H9 (cell line): ENCODE results near the gene WDR27. TPM values are rescaled to one million over a fixed set of nuclear protein-coding genes. Genes with fewer than 3 reads are reported as not detected.

Experiments
- DNase-seq: peaks from one replicate; pipeline ENCODE4 v3.0.0-alpha.2; 2017
- H2AFZ ChIP-seq: one replicate; pipeline ENCODE4 v1.6.1; 2013; ENCODE audit warnings: mild to moderate bottlenecking, low read length, control low read depth, moderate library complexity
- H2AK5ac ChIP-seq: 2 replicates; pipeline ENCODE4 v1.6.1; 2013; ENCODE audit warnings: low read length, control low read depth, mixed read lengths; ENCODE audit not compliant: insufficient read length
- H2BK120ac ChIP-seq: one replicate; pipeline ENCODE4 v1.6.1; 2013; ENCODE audit warnings: low read depth, mild to moderate bottlenecking, low read length, control low read depth, inconsistent platforms; ENCODE audit not compliant: poor library complexity, severe bottlenecking
- H2BK12ac ChIP-seq: 2 replicates; pipeline ENCODE4 v1.6.1; 2013; ENCODE audit warnings: low read length, control low read depth, mixed read lengths, low read depth; ENCODE audit not compliant: insufficient read length
- H2BK15ac ChIP-seq: 2 replicates; pipeline ENCODE4 v1.6.1; 2013; ENCODE audit warnings: low read depth, low read length, control low read depth
- H2BK20ac ChIP-seq: one replicate; pipeline ENCODE4 v1.6.1; 2013; ENCODE audit warnings: low read depth, mild to moderate bottlenecking, low read length, control low read depth, inconsistent platforms; ENCODE audit not compliant: poor library complexity, severe bottlenecking
- H2BK5ac ChIP-seq: 2 replicates; pipeline ENCODE4 v1.6.1; 2013; ENCODE audit warnings: low read length, control low read depth, mixed read lengths; ENCODE audit not compliant: insufficient read length
- H3K14ac ChIP-seq: 2 replicates; pipeline ENCODE4 v1.6.1; 2013; ENCODE audit warnings: low read length, control low read depth; ENCODE audit not compliant: insufficient read depth
- H3K18ac ChIP-seq: 2 replicates; pipeline ENCODE4 v1.6.1; 2013; ENCODE audit warnings: low read depth, mild to moderate bottlenecking, mixed read lengths, low read length, control low read depth; ENCODE audit not compliant: insufficient read length
- H3K23ac ChIP-seq: 2 replicates; pipeline ENCODE4 v1.6.1; 2013; ENCODE audit warnings: low read length, control low read depth, mixed read lengths, low read depth; ENCODE audit not compliant: insufficient read length
- H3K23me2 ChIP-seq: 2 replicates; pipeline ENCODE4 v1.6.1; 2013; ENCODE audit warnings: low read depth, mild to moderate bottlenecking, mixed read lengths, low read length, control low read depth; ENCODE audit not compliant: insufficient read length, poor library complexity, severe bottlenecking
- H3K27ac ChIP-seq: 2 replicates; pipeline ENCODE4 v1.5.1; 2013; ENCODE audit warnings: low read length, control low read depth, mixed read lengths, low read depth; ENCODE audit not compliant: insufficient read length
- H3K27me3 ChIP-seq: 2 replicates; pipeline ENCODE4 v1.6.1; 2013; ENCODE audit warnings: low read length, control low read depth, inconsistent platforms; ENCODE audit not compliant: insufficient read depth
- H3K4ac ChIP-seq: 2 replicates; pipeline ENCODE4 v1.6.1; 2013; ENCODE audit warnings: low read depth, mild to moderate bottlenecking, control low read depth, inconsistent platforms, low read length, moderate library complexity
- H3K4me1 ChIP-seq: 2 replicates; pipeline ENCODE4 v1.6.1; 2013; ENCODE audit warnings: low read length, control low read depth, inconsistent platforms; ENCODE audit not compliant: insufficient read depth
- H3K4me2 ChIP-seq: 2 replicates; pipeline ENCODE4 v1.6.1; 2013; ENCODE audit warnings: low read length, control low read depth, mixed read lengths; ENCODE audit not compliant: insufficient read length, insufficient read depth
- H3K56ac ChIP-seq: 2 replicates; pipeline ENCODE4 v1.6.1; 2013; ENCODE audit warnings: low read depth, mild to moderate bottlenecking, mixed read lengths, low read length, control low read depth; ENCODE audit not compliant: insufficient read length
- H3K79me1 ChIP-seq: 2 replicates; pipeline ENCODE4 v1.6.1; 2013; ENCODE audit warnings: low read depth, mild to moderate bottlenecking, moderate library complexity, low read length, control low read depth, inconsistent platforms; ENCODE audit not compliant: insufficient read depth, poor library complexity, severe bottlenecking
- H3K79me2 ChIP-seq: 2 replicates; pipeline ENCODE4 v1.6.1; 2013; ENCODE audit warnings: low read length, control low read depth, inconsistent platforms; ENCODE audit not compliant: insufficient read depth
- H3K9ac ChIP-seq: 2 replicates; pipeline ENCODE4 v1.6.1; 2013; ENCODE audit warnings: low read length, control low read depth, mixed read lengths; ENCODE audit not compliant: insufficient read length; ENCODE audit errors: extremely low read depth
- H3K9me3 ChIP-seq: one replicate; pipeline ENCODE4 v1.6.1; 2013; ENCODE audit warnings: low read depth, low read length, inconsistent platforms; ENCODE audit not compliant: control insufficient read depth
- H3T11ph ChIP-seq: one replicate; pipeline ENCODE4 v1.6.1; 2013; ENCODE audit warnings: mild to moderate bottlenecking, low read length, control low read depth, inconsistent platforms
- H4K20me1 ChIP-seq: one replicate; pipeline ENCODE4 v1.6.1; 2013; ENCODE audit not compliant: control insufficient read depth, insufficient read length, insufficient read depth
- H4K5ac ChIP-seq: 2 replicates; pipeline ENCODE4 v1.6.1; 2013; ENCODE audit warnings: low read depth, mild to moderate bottlenecking, mixed read lengths, low read length, control low read depth; ENCODE audit not compliant: insufficient read length
- H4K8ac ChIP-seq: replicated peaks from 2 replicates; pipeline ENCODE4 v1.6.1; 2013; ENCODE audit warnings: low read length, control low read depth, mixed read lengths, low read depth; ENCODE audit not compliant: insufficient read length
- H4K91ac ChIP-seq: 2 replicates; pipeline ENCODE4 v1.6.1; 2013; ENCODE audit warnings: low read depth, mild to moderate bottlenecking, moderate library complexity, mixed read lengths, low read length, control low read depth; ENCODE audit not compliant: insufficient read length
- H3K27ac Mint-ChIP-seq, 3 experiments: 2 replicates in 2 of 3; 3 replicates in 1 of 3; pipeline ENCODE4 v1.8.0; 2020 to 2021; ENCODE audit warnings: mixed read lengths in 3 of 3, mild to moderate bottlenecking in 1 of 3, moderate library complexity in 1 of 3
- H3K27me3 Mint-ChIP-seq: 2 replicates; pipeline ENCODE4 v1.8.0; 2021; ENCODE audit warnings: low read depth, mild to moderate bottlenecking, moderate library complexity, mixed read lengths
- H3K36me3 Mint-ChIP-seq, 3 experiments: 2 replicates in 2 of 3; 3 replicates in 1 of 3; pipeline ENCODE4 v1.8.0; 2020 to 2021; ENCODE audit warnings: low read depth in 3 of 3, mixed read lengths in 3 of 3; ENCODE audit not compliant: insufficient read depth in 1 of 3
- H3K4me1 Mint-ChIP-seq, 2 experiments: 2 replicates each; pipeline ENCODE4 v1.8.0; 2020; ENCODE audit warnings: mixed read lengths in 2 of 2
- H3K4me3 Mint-ChIP-seq, 2 experiments: 2 replicates in 1 of 2; 3 replicates in 1 of 2; pipeline ENCODE4 v1.8.0; 2020 to 2021; ENCODE audit warnings: mild to moderate bottlenecking in 2 of 2, mixed read lengths in 2 of 2, moderate library complexity in 1 of 2
- H3K9me3 Mint-ChIP-seq, 2 experiments: 2 replicates in 1 of 2; 3 replicates in 1 of 2; pipeline ENCODE4 v1.8.0; 2020; ENCODE audit warnings: mild to moderate bottlenecking in 2 of 2, mixed read lengths in 2 of 2, moderate library complexity in 1 of 2
- WGBS: extraction: QIAGEN DNeasy Blood & Tissue Kit; methylation state at CpG from one replicate; pipeline ENCODE4 v1.1.7; 2013; ENCODE audit warnings: missing lambda C conversion rate, low lambda C conversion rate, mixed read lengths; ENCODE audit not compliant: insufficient read length; ENCODE audit errors: extremely low coverage; 5-methylcytosine and 5-hydroxymethylcytosine counted together
- total RNA-seq: library from RNA; stranded (reverse); gene quantifications from 2 replicates; pipeline ENCODE4 v1.2.1, GENCODE V29; 2021
- TF ChIP-seq, protein P1 (sequence below): fragments of 200-600 bp; sonication (generic); conservative IDR thresholded peaks from 3 replicates; pipeline ENCODE4 v1.8.0; 2021; ENCODE audit warnings: antibody characterized with exemption, mild to moderate bottlenecking

WDR27 gene
- total RNA-seq, 1 experiment from 2014 or later = 48.7 TPM

- Histone ChIP-seq H4K20me1 (no peaks in the 10 kb centered on the region), H3K4ac (no peak overlapping the region), H2BK20ac (no peak overlapping the region), H3K23ac (no peak overlapping the region), H2AK5ac (no peak overlapping the region), H2BK12ac (no peak overlapping the region), H3K9ac (no peak overlapping the region), H3K23me2 (peaks cover 2% of the 10 kb centered on the region), H3K9me3 (peaks cover 9% of the 10 kb centered on the region), H3K4me1 (no peaks in the 10 kb centered on the region), H3K4me2 (no peak overlapping the region), H3K27ac (no peak overlapping the region), H3K56ac (no peak overlapping the region), H4K8ac (no peak overlapping the region), H3K18ac (no peak overlapping the region), H3K27me3 (no peaks in the 10 kb centered on the region), H2BK120ac (no peak overlapping the region), H4K91ac (no peak overlapping the region), H2AFZ (no peak overlapping the region), H3T11ph (no peak overlapping the region), H3K14ac (no peak overlapping the region), H2BK5ac (no peak overlapping the region), H3K79me2 (no peaks in the 10 kb centered on the region), H3K79me1 (no peaks in the 10 kb centered on the region), H4K5ac (no peak overlapping the region), H2BK15ac (no peak overlapping the region)
- Mint-ChIP-seq H3K36me3 (peaks cover 24 to 47% (median 26%) of the 10 kb centered on the region in 3 experiments), H3K27me3 (no peaks in the 10 kb centered on the region), H3K4me1 (peaks cover 2 to 5% of the 10 kb centered on the region in 2 experiments; a peak in 3 of 4 replicates), H3K9me3 (peaks cover 7 to 9% of the 10 kb centered on the region in 2 experiments; a peak in 2 of 5 replicates), H3K4me3 (no peak overlapping the region), H3K27ac (no peak overlapping the region)
- no peak for DNase-seq
- WGBS = 100% methylated on average over 3 of the region's 3 CpGs
- TF ChIP-seq, protein P1, sequence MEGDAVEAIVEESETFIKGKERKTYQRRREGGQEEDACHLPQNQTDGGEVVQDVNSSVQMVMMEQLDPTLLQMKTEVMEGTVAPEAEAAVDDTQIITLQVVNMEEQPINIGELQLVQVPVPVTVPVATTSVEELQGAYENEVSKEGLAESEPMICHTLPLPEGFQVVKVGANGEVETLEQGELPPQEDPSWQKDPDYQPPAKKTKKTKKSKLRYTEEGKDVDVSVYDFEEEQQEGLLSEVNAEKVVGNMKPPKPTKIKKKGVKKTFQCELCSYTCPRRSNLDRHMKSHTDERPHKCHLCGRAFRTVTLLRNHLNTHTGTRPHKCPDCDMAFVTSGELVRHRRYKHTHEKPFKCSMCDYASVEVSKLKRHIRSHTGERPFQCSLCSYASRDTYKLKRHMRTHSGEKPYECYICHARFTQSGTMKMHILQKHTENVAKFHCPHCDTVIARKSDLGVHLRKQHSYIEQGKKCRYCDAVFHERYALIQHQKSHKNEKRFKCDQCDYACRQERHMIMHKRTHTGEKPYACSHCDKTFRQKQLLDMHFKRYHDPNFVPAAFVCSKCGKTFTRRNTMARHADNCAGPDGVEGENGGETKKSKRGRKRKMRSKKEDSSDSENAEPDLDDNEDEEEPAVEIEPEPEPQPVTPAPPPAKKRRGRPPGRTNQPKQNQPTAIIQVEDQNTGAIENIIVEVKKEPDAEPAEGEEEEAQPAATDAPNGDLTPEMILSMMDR = no peak
These were observed 51.4 kb downstream of the WDR27 start for GRCh38 chr6:169650241-169650958.
